Measurements from ENCODE around the gene SP140.
A peak's percentile ranks its signal among the peaks of the same experiment; 100 is the strongest.
"Not testable (repeated sequence)": the region's sequence is repeated elsewhere in the genome, so short reads cannot be mapped to it uniquely, and the experiment has no call there.

Gene SP140

DNA sequence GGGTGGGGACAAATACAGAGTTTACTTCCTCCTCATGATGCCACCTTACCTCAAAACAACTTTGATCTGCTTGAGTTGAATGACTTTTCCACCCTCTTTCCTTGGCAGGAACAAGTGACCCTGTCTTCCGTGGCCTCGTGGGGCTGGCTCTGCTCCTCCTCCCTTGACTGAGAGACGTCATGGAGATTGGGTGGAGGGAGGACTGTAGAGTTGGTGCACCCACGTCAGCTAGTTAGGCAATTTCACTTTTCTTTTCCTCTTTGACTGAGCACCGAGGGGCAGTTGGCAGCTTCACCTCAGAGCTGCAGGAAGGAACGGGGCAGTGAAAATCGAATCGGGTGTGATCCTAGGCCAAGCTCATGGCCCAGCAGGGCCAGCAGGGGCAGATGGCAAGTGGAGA is at the start of gene SP140:
Gene SP140, plus strand, starts transcription at position 251 of the 400 bp plus-strand sequence. Its CDS starts 109 bp downstream, at position 360.
- no peak for DNase-seq (ENCODE audit: low read depth in 2 of 2)

DNA sequence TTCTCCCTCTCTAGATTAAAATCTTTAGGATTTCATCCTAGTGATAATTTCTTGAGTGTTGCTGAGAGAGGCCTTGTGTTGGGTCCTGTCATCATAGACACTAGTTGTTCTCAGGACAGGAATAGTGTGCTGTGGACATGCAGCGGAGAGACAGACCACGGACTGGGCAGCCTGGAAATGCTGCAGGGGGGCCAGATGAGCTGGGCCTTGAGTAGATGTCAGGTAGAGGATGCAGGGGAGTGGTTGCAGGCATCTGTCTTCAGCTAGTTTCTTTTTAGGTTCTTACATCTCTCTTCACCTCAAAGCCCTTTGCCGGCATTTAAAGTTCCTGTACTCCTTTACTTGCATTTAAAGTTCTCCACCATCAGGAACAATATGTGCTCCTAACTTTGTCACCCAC is 48.5 kb upstream of the SP140 start:
- DNase-seq (ENCODE audit: low read depth in 2 of 2), result no peak

DNA sequence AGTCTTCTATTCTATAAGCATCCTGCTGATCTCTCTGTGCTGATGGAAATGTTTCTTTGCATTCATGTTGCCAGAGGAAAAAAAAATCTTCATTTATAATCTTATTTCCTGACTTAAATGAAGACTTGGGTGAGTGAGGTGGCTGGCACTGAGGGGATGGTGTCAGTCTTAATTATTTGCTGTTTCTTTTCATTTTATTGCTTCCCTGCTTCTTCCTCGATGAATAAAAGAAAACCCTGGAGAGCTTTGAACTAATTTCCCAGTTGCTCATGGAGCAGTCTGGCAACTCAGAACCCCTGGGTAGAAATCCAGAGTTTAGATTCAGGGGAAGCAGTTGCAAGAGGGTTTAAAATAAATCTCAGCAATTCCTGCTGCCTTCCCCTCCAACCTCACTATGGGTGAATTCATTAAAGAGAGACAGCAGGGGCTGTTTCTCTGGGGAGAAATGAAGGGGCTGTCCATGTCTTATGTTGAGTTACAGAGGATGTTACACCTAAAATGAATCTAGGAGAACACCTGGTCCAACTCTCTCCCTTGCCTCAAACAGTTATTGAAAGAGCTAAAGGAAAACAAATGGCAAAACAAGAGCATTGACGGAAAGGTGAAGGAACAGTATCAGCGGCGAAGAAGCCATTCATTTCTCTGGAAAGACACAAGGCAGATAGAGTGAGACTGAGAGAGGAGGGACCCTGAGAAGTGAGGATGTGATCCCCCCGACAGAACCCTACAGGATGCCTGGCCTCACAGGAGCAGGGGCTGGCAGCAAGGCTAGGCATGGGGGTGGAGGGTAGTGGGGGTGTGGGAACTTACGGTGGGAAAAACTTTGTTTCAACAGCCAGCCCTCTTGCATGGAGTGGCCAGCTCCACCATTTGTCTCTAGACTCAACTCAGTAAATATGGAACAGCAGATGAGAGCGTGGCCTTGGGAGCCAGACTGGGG is 46.7 kb upstream of the SP140 start:
- DNase-seq (ENCODE audit: low read depth in 2 of 2), result no peak

DNA sequence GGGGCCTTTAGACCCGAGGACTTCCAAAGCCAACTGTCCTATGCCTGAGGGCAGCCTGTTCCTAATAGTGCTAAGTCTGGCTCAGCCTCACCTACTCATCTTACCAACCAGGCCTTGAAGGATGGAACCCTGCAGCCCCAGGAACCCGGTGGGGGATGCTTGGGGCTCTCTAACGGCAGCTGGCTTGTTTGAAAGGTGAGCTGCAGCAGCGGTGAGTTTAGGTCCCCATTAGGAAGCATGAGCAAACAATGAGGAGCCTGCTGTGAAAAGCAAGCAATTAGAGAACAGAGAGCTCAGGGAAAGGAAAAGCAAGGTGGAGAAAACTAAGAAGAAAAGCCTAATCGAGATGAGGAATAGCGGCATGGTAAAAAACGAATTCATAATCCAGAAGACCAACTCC is 45.6 kb upstream of the SP140 start:
- no peak for DNase-seq (ENCODE audit: low read depth in 2 of 2)

DNA sequence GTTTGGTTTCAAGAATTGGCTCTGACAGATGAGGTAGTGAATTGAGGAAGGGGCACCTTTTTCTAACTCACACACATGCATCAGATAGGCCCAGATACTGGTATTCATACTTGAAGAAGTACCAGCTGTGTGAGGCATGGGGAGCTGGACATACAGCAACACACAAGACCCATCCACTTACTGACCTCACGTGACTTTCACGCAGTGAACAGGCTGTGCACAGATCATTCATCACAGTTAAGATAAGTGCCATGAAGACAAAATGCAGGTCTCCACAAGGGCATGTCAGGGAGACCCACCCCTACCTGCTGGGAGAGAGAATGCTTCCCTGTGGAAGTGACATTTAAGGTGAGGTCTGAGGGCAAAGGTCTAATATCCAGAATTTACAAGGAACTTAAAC is 44.3 kb upstream of the SP140 start:
- DNase-seq (ENCODE audit: low read depth in 2 of 2), result no peak

DNA sequence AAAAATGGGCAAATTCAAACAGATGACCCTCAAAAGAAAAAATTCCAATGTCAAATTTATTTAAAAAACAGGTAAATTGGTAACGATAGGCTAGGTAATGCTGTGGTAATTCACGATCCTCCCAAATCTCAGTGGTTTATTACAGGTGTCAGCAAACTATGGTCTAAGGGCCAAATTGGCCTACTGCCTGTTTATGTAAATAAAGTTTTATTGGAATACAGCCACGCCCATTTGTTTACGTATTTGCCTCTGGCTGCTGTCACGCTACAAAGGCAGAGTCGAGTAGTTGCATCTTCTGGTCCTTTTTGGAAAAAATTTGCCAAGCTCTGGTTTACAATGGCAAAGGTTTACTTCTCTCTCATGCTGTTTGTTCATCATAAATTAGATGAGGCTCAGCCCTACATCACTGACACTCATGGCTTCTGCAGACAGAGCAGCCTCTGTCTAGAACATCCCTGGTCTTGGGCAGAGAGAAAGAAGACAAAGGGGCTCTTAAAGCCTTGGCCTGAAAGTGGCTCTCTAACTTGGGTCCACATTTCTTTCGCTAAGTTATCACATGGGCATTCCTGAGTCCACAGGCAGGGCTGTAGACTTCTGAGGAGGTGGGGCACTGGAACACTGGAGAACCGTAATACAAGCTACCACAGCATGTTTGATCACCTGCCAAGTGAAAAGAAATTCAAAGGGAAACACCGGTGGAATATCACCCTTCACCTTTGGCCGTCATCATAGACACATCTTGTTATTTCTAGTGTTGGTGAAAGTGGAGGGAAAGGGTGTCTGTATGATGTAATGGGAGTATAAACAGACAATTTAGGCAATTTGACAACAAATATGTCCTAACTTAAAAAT is 40.6 kb upstream of the SP140 start:
- no peak for DNase-seq (ENCODE audit: low read depth in 2 of 2)

DNA sequence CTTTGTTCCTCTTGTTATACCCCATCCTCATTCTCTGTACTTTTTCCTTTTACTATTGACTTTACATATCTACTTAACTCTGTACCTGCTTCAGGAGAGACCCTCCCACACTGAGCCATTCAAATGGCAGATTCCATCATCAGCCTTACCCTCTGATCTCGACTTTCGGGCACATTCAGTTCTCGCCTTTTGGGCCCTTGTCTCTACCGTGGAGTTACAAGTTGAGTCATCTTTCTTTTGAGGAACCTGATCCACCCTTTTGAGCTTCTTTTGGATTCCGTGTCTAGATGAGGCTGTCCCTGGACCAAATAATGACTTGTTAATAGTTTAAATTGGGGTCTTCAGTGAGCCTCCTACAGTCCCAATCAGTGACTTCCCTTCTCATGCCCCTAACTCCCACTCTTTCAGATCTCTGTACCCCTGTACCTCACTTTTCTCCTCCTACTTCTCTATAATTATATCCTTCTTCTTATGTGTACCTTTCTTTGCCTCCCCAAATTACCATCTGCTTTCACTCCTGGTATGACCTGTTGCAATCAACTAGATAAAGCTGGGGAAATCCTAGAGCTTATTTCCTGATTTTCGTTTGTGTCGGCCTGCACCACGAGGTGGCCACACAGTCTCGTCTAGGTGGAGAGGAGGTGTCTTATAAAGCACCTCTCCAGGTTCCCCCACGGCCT is 23.0 kb upstream of the SP140 start:
- DNase-seq (ENCODE audit: low read depth in 2 of 2), result no peak

DNA sequence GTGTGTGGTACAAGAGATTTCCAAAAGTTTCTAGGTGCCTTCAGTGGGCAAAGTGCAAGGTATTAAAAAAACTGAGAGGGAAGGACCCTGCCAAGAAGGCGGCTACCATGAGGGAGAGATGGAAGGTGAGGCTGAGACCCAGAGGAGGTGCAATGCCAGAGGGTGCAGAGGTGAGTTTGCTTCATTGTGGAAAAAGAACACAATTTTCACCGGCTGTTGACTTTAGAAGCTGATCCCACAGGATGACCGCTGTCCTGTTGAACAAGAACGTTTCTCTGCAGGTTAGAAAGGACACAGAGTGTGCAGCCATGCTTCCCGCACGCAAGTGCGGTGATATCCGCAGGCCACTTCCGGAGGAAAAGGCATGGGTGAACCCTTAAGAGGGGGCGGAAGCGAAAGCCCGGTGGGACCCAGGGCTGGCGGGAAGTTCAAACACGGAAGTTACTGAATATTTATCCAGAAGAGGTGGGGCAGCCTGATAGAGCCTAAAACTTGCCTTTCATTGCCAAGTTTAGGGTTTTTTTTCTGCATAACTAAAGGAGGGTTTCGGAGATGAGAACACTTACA is 22.3 kb upstream of the SP140 start:
- no peak for DNase-seq (ENCODE audit: low read depth in 2 of 2)

DNA sequence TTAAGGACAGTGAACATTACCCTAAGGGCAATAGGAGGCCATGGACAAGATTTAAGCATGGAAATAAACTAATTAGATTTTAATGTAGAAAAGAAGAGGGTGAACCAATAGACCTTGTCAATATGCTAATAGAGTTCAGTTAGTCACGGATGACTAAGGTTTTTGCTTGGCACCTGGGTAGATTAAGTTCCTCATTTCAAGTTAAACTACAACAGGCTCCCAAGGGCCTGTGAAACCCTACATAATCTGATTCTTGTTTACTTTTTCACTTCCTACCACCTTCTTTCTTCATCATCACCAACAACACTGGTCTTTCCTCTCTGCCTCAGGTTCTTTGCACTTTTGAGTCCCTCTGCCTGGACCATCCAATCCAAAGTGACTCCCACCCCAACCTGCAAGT is 20.5 kb upstream of the SP140 start:
- no peak for DNase-seq (ENCODE audit: low read depth in 2 of 2)

DNA sequence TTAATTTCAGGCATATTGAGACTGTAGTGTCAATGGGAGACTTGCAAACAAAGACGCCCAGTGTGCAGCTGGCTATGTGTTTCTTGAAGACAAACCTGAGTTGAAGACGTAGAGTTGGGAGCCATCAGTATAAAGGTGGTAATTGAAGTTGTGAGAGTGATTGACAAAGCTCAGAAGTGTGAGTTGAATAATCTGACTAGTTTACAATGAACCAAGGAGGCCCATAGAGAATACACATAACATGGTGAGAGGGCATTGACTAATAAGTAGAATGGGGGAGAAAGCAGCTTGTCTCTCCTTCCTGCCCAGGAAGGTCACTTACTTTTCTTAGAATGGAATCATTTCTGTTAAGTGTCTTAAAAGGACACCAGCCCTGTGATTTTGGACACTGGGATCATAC is 19.8 kb upstream of the SP140 start:
- DNase-seq (ENCODE audit: low read depth in 2 of 2), result no peak

DNA sequence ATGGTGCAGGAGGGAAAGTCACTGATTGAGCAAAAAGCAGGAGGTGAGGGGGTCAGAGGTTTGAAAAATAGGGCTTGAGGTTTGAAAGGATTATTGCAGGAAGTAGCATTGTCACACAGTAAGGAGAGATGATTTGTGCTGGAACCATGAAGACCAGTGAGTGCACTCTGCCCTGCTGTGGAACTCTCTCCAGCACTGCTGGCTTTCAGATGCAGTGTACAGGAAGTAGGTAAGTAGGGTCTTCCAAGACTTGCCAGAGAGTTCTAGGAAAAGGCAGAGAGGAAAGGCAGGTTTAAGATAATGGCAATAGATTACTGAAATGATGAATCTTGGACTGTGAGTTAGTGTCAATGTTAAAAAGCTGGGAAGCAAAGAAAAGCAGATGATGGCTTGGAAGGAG is 17.0 kb upstream of the SP140 start:
- no peak for DNase-seq (ENCODE audit: low read depth in 2 of 2)

DNA sequence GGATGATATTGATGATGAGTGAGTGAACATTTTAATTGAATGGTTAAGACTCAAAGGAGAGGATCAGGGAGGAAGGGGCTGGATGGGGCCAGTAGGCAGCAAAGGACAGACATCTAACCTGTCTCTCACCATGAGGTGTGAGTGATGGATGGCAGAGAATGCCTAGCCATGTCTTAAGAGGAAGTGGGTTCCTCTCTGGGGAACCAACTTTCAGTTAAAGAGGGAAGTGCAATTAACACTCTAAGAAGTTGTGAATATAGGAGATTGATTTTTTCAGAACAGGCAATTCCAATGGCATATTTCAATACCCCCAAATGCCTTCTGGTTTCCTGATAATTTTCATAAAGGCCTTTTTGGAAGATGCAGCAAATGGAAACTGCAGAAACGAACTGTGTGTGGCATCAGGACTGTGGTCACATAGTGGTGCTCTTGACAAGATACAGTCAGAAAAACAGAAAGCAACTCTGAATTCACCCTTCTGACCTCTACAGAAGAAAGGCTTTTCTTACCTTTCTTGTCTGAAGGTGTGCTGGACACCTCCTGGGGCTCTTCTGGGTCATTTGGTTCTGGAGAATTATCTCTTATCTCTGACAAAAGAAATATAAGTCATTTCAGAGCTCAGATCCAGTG is 16.0 kb upstream of the SP140 start:
- no peak for DNase-seq (ENCODE audit: low read depth in 2 of 2)

DNA sequence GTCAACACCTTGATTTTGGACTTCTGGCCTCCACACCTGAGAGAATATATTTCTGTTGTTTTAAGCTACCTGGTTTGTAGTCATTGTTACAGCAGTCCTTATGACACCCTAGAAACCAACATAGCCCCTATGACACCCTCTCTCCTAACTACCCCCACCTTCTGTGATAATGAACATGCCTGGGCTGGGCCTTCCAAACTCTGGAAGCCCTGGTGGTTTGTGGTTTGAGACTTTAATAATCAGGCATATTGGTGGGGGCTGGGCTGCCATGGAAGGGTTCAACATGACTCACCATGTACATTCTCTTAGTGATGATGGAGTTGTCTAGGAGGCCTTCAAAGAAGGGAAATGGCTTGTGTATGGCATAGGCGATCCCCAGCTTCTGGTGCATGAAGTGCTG is 9.0 kb upstream of the SP140 start:
- DNase-seq (ENCODE audit: low read depth in 2 of 2), result no peak

DNA sequence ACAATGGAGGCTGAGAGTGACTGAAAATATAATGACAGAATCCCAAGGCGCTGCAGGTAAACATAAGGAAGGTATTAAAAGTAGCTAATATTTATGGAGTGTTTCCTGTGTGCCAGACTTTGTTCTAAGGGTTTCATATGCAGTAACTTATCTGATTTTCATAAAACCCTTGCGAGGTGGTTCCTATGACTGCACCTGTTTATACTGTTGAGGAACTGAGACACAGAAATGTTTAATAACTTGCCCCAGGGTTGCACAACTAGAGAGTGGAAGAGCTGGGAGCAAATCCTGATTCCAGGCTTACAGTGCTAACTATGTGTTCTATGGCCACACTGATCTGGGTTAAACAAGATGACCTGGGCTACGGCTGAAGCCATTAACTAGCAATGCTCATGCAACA is 8.1 kb upstream of the SP140 start:
- DNase-seq (ENCODE audit: low read depth in 2 of 2), result no peak

DNA sequence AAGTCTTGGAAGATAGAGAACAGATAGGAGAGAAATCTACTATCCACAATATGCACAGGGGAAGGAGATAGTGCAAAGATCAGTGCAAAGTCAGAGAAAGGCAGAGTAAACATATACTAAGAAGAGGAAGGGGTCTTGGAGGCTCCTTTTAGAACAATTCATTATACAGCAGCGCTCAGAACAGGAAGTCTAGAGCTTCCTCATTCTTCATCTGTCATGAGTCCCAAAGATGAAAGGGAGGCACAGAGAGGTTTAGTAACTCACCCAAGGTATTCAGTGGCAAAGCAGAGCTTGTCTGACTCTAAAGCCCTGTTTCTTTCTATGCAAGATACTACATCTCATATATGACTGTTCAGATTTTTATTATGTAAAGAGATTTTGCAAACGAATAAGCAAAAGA is 7.1 kb upstream of the SP140 start:
- no peak for DNase-seq (ENCODE audit: low read depth in 2 of 2)

DNA sequence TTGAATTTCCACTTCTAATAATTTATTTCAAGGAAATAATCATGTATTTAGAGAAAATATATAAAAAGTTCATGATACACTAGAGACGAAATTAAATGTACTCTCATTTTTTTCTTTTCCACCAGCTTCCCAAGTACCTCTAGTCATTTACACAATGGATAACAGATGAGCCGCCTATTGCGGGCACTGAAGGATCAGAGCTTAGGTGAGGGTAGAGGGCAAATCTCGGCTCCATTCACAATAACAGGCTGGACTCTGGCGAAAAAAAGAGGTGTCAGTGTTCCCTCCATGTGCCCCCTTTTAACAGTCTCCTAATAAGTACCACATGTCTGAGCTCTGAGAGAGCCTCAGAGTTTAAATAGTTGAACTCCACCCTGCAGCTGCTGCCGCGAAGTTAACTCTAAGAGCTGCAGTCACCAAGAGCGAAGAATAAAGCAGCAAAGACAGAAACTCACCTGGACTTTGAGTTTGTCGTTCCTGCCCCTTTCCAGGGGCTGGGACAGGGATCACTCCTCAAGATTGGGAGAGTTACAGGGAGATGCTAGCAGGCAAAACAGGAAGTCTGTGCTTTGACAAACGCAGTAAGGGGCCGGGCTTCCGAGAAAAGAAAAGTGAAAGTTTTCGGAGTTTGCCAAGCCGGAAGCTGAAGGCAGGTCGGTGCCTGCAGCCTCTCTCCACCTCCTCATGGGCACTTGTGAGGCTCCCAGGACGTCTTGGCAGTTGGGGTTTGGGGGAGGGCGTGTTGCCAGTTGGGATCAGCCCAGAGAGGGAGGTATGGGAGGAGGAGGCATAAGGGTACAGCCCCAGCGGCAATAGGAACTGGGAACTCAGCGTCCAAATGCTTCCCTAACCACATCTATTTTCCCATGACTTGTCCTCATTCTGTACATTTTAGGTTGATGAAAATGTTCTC is 5.9 kb upstream of the SP140 start, which contains the start of gene SP110:
Gene SP110, minus strand, starts transcription at position 566 of the 913 bp plus-strand sequence. CDS start 3,057 bp downstream, outside the sequence.
- DNase-seq (ENCODE audit: low read depth in 2 of 2), result peak; percentile 56 to 57

DNA sequence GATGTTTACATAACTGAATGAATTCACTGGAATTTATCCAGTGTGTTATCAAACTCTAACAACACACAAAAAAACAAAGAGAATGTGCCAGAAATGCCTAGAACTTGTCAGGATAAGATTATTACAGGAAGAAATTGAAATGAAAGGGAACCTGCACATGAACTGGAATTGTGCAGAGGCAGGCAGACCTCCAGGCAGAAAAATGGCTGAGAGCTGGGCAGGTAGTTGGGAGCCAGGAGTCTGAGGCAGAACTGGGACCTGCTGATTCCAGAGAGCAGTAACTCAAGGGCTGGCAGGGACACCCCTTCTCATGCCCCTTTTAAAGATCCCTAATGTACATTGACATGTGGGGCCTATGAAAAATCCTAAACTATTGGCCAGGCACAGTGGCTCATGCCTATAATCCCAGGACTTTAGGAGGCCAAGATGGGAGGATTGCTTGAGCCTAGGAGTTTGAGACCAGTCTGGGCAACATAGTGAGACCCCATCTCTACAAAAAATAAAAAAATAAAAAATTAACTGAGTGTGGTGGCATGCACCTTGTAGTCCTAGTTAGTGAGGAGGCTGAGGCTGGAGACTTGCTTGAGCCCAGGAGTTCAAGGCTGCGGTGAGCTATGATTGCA is 5.1 kb upstream of the SP140 start:
- DNase-seq (ENCODE audit: low read depth in 2 of 2), result no peak

DNA sequence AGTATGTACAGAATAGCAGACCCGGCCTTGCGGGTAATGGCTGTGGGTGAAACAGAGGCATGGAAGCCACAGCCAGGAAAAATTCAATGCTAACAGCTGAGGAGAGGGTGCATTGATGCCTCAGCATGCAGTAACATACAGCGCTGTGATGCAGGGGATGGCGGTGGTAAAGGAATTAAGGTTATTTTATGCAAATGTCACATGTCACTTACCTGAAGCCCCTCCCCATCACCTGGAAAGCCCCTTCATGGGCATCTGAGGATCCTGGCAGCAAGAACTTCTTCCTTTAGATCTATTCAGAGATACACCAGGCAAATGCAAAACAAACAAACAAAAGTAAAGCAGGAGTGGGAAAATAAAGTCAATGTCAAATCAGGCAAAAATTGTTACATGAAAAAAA is 4.0 kb upstream of the SP140 start:
- DNase-seq (ENCODE audit: low read depth in 2 of 2), result no peak

DNA sequence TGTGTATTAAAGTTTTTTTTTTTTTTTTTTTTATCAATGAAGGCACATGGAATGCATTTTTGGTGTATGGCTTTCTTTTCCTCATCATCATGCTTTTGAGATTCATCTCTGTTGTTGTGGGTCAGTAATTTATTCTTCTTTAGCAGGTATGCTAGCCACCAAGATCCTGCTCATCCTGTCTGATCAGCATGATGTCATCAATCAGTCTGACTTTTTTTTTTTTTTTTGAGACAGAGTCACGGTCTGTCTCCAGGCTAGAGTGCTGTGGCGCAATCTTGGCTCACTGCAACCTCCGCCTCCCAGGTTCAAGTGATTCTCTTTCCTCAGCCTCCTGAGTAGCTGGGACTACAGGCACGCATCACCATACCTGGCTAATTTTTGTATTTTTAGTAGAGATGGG is 2.7 kb upstream of the SP140 start:
- not testable (repeated sequence) for DNase-seq (ENCODE audit: low read depth in 2 of 2)

DNA sequence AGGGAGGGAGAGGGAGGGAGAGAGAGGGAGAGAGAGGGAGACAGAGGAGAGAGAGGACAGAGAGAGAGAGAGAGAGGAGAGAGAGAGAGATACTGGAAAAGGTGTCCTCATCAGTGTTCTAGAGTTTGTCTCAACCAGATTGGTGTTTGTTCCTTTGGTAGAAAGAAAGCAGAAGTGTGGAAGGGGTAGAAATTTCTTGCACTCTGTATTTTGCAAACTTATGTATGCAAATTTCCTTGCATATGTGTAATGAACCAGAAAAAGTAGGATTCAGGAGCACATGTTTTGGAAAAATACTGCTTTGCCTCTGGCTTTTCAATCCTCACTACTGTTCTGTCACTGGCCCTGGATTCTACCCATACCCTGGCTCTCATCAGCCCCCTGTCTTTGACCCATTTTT is 1.1 kb upstream of the SP140 start:
- DNase-seq (ENCODE audit: low read depth in 2 of 2), result no peak

Data from fibroblast of skin of left quadriceps (primary cell).